Measurements from ENCODE around the gene TMPRSS2. TPM values are rescaled to one million over a fixed set of nuclear protein-coding genes. Genes with fewer than 3 reads are reported as not detected.
"Not testable (repeated sequence)": the region's sequence is repeated elsewhere in the genome, so short reads cannot be mapped to it uniquely, and the experiment has no call there.

TMPRSS2 gene
- total RNA-seq, 6 experiments from 2014 or later = not detected

DNA sequence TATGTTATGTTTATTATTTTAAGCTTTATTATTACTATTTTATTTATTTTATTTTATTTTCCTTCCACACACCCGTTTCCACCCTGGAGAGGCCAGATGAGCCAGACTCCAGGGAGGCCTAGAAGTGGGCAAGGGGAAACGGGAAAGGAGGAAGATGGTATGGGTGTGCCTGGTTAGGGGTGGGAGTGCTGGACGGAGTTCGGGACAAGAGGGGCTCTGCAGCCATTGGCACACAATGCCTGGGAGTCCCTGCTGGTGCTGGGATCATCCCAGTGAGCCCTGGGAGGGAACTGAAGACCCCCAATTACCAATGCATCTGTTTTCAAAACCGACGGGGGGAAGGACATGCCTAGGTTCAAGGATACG, 82.4 kb downstream of the TMPRSS2 start:
- DNase-seq = no peak
- Mint-ChIP-seq H3K36me3 (ENCODE audit: low read depth) (no peaks in the 10 kb centered on the region; the same call in 1 of the 2 replicates), H3K27ac (no peak overlapping the region), H3K4me1 (ENCODE audit: low read depth) (peaks cover 15% of the 10 kb centered on the region), H3K27me3 (ENCODE audit: insufficient read depth) (peaks cover 3% of the 10 kb centered on the region), H3K4me3 (peak overlapping the region; percentile 80; the same call in 1 of the 2 replicates), H3K9me3 (no peaks in the 10 kb centered on the region)
- TF ChIP-seq, protein P1, sequence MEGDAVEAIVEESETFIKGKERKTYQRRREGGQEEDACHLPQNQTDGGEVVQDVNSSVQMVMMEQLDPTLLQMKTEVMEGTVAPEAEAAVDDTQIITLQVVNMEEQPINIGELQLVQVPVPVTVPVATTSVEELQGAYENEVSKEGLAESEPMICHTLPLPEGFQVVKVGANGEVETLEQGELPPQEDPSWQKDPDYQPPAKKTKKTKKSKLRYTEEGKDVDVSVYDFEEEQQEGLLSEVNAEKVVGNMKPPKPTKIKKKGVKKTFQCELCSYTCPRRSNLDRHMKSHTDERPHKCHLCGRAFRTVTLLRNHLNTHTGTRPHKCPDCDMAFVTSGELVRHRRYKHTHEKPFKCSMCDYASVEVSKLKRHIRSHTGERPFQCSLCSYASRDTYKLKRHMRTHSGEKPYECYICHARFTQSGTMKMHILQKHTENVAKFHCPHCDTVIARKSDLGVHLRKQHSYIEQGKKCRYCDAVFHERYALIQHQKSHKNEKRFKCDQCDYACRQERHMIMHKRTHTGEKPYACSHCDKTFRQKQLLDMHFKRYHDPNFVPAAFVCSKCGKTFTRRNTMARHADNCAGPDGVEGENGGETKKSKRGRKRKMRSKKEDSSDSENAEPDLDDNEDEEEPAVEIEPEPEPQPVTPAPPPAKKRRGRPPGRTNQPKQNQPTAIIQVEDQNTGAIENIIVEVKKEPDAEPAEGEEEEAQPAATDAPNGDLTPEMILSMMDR (IDR thresholded peaks at IDR 0.05) = no peak

DNA sequence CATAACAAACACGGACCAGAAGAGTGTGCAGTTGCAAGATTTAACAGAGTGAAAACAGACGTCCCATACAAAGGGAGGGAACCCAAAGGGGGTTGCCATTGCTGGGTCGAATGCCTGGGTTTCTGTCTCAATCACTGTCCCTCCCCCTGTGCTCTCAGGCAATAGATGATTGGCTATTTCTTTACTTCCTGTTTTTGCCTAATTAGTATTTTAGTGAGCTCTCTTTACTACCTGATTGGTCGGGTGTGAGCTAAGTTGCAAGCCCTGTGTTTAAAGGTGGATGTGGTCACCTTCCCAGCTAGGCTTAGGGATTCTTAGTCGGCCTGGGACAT, 84.7 kb downstream of the TMPRSS2 start:
- not testable (repeated sequence) for H3K4me3 Mint-ChIP-seq; H3K36me3 Mint-ChIP-seq (ENCODE audit: low read depth); H3K9me3 Mint-ChIP-seq; DNase-seq; H3K27ac Mint-ChIP-seq; H3K27me3 Mint-ChIP-seq (ENCODE audit: insufficient read depth)
- peaks cover 16% of the 10 kb centered on the region for H3K4me1 Mint-ChIP-seq (ENCODE audit: low read depth)

DNA sequence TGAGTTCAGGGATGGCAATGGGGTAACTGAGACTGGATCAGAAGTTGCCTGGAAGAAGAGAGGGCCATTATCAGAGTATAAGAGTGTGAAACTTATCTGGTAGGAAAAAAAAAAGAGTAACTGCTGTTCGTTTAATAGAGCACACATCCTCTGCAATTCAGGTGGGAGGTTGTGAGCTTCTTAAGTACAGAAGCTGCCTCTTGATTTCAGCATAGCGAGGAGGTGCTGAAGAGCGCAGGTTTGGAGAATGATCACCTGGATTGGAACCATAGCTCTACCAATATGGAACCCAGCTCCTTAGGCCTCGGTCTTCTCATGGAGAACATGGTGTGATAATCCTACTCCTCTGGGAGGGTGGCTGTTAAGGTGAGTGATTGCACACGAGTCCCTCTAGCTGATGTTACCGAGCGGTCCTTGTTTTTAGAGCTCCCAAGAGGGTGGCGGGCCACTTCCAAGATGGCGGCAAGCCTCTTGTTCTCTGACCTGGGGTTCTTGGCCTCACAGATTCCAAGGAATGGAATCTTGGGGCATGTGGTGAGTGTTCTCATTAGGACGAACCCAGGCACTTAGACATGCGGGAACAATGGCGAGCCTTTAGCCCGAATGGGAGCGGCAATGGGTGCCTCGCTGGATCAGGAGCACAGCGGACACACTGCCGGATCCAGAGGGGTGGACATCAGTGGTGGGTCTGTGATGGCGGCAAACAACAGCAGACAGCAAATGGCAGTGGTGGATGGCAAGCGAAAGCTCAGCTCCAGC, 85.2 kb downstream of the TMPRSS2 start:
- no peak overlapping the region for H3K27ac Mint-ChIP-seq
- H3K36me3 Mint-ChIP-seq (ENCODE audit: low read depth) = no peaks in the 10 kb centered on the region; the same call in 1 of the 2 replicates
- DNase-seq = no peak
- peaks cover 16% of the 10 kb centered on the region for H3K4me1 Mint-ChIP-seq (ENCODE audit: low read depth)
- H3K4me3 Mint-ChIP-seq = no peak overlapping the region
- TF ChIP-seq, protein P1 (IDR thresholded peaks at IDR 0.05) = no peak
- peaks cover 4% of the 10 kb centered on the region for H3K27me3 Mint-ChIP-seq (ENCODE audit: insufficient read depth)
- H3K9me3 Mint-ChIP-seq = no peaks in the 10 kb centered on the region

DNA sequence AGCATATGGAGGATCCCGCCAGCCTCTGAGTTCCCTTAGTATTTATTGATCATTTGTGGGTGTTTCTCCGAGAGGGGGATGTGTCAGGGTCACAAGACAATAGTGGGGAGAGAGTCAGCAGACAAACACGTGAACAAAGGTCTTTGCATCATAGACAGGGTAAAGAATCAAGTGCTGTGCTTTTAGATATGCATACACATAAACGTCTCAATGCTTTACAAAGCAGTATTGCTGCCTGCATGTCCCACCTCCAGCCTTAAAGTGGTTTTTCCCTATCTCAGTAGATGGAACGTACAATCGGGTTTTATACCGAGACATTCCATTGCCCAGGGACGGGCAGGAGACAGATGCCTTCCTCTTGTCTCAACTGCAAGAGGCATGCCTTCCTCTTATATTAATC, 87.0 kb downstream of the TMPRSS2 start:
- not testable (repeated sequence) for H3K36me3 Mint-ChIP-seq (ENCODE audit: low read depth); H3K9me3 Mint-ChIP-seq; H3K27me3 Mint-ChIP-seq (ENCODE audit: insufficient read depth); DNase-seq
- Mint-ChIP-seq H3K4me3 (peak overlapping the region; percentile 96), H3K27ac (peak overlapping the region; percentile 92), H3K4me1 (ENCODE audit: low read depth) (peaks cover 16% of the 10 kb centered on the region)

DNA sequence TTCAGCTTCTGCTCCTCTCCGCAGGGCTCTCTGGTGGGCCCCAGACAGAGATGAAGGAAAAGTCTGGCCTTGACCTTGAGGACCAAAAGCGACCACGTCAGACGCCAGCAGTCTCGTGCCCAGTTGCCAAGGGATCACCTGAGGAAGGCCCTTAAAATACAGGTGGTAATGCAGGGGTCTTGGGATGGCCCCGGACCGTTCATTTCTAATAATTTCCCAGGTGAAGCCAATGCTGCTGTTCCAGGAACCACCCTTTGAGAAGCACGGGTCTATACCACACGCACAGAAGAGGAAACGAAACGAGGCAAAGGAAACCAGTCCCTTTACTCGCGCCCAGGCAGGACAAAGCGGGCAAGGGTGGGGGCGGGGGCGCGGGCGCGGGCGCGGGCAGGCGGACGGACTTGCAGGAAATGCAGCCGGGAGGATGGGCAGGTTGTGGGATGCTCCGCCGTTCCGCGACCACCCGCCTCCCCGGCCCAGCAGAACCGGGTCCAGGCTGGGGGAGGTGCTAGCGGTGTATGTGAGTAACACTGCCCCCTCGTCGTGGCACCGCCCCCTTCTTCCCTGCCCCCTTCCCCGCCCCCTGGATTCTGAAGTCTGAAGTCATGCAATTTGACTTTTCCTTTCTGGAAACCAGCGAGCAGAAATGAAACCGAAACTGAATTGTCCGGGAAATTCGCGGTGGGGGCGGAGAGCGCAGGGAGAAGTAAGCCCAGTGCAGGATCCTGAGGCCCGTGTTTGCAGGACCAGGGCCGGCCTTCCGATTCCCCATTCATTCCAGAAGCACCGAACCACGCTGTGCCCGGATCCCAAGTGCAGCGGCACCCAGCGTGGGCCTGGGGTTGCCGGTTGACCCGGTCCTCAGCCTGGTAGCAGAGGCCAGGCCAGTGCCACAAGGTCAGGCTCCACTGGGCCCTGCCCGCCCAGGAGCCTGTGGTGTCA, 87.8 kb downstream of the TMPRSS2 start:
- peaks cover 16% of the 10 kb centered on the region for H3K4me1 Mint-ChIP-seq (ENCODE audit: low read depth)
- H3K27me3 Mint-ChIP-seq (ENCODE audit: insufficient read depth) = peaks cover 4% of the 10 kb centered on the region; the same call in 1 of the 2 replicates
- H3K36me3 Mint-ChIP-seq (ENCODE audit: low read depth) = no peaks in the 10 kb centered on the region; the same call in 1 of the 2 replicates
- TF ChIP-seq, protein P1 (IDR thresholded peaks at IDR 0.05) = no peak
- H3K9me3 Mint-ChIP-seq = no peaks in the 10 kb centered on the region
- peak overlapping the region; percentile 96 for H3K4me3 Mint-ChIP-seq
- peak overlapping the region; percentile 92 for H3K27ac Mint-ChIP-seq
- peak; percentile 70 for DNase-seq

DNA sequence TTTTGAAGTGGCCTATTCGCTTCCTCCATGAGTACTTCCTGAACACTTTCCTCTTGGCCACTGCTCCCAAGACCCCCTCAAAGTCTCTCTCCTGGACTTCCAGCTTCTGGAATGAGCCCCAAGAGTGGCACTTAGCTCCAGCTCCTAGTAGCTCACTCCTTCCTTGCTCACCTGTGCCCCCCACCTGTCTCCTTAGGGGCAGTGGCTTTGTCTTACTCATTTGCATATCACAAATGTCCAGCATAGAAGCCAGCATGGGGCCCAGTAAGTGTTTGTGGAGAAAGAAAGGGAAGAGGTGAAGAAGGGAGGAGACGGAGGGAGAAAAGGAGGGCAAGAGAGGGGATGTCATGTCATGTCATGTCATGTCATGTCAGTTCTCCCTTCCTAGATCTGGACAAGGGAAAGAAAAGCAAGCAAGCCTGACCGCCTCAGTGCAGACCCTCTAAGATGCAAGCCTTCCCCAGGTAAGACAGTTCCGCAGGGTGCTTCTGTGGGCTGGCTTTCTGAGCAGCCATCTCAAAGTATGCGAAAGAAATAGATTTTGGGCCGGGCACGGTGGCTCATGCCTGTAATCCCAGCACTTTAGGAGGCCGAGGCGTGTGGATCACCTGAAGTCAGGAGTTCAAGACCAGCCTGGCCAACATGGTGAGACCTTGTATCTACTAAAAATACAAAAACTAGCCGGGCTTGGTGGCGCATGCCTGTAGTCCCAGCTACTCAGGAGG, 88.8 kb downstream of the TMPRSS2 start:
- Mint-ChIP-seq H3K9me3 (no peaks in the 10 kb centered on the region), H3K4me3 (0 out of 2 replicates have a peak overlapping the region, but pooled peaks have one; percentile 20), H3K27ac (no peak overlapping the region), H3K27me3 (ENCODE audit: insufficient read depth) (peaks cover 4% of the 10 kb centered on the region; the same call in 1 of the 2 replicates), H3K36me3 (ENCODE audit: low read depth) (no peaks in the 10 kb centered on the region; the same call in 1 of the 2 replicates), H3K4me1 (ENCODE audit: low read depth) (peaks cover 16% of the 10 kb centered on the region)
- no peak for DNase-seq
- TF ChIP-seq, protein P1 (IDR thresholded peaks at IDR 0.05) = no peak

Data from HFFc6 (cell line).